B cell (primary cell): ENCODE results near the gene RHOT1.

Experiments
- EZH2 ChIP-seq: IDR thresholded peaks from 2 replicates; pipeline ENCODE4 v1.6.1; 2012; ENCODE audit warnings: borderline replicate concordance, low read depth, mild to moderate bottlenecking, moderate library complexity, low read length; ENCODE audit not compliant: insufficient read depth, poor library complexity, severe bottlenecking
- TF ChIP-seq, protein P1 (sequence below): fragments of 200-600 bp; IDR thresholded peaks from one replicate; pipeline ENCODE4 v1.8.0; 2022; ENCODE audit warnings: antibody characterized with exemption, mild to moderate bottlenecking

DNA sequence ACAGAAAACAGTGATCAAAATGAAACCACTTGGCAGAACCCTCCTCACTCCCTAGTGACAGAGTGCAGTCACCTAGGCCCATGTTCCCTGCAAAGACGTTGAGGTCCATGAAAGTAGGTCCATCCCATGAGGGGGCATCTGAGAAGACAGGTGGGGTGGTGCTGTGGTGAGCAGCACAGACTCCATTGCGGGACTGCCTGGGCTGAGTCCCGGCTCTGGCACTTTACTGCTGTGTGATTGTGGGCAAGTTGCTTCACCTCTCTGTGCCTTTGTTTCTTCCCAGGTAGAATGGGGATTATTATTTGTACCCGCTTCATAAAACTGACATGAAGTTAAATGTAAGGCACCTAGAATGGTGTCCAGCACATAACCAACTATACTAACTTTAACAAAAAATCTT, 23.5 kb upstream of the RHOT1 start:
- TF ChIP-seq, protein P1, sequence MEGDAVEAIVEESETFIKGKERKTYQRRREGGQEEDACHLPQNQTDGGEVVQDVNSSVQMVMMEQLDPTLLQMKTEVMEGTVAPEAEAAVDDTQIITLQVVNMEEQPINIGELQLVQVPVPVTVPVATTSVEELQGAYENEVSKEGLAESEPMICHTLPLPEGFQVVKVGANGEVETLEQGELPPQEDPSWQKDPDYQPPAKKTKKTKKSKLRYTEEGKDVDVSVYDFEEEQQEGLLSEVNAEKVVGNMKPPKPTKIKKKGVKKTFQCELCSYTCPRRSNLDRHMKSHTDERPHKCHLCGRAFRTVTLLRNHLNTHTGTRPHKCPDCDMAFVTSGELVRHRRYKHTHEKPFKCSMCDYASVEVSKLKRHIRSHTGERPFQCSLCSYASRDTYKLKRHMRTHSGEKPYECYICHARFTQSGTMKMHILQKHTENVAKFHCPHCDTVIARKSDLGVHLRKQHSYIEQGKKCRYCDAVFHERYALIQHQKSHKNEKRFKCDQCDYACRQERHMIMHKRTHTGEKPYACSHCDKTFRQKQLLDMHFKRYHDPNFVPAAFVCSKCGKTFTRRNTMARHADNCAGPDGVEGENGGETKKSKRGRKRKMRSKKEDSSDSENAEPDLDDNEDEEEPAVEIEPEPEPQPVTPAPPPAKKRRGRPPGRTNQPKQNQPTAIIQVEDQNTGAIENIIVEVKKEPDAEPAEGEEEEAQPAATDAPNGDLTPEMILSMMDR, result no peak
- TF ChIP-seq EZH2, result no peak
